Stimulated activated CD4-positive, alpha-beta T cell treated with anti-CD3 and anti-CD28 coated beads, Interleukin-12 subunit alpha, Interleukin-12 subunit beta, amount 100 ng/mL, for 4 hours (primary cell): Measurements from ENCODE around the gene GSTM3.

ENCODE experiments used
- DNase-seq: peaks from one replicate; pipeline ENCODE4 v3.0.0-alpha.2; 2020

The GSTM3 gene

DNA sequence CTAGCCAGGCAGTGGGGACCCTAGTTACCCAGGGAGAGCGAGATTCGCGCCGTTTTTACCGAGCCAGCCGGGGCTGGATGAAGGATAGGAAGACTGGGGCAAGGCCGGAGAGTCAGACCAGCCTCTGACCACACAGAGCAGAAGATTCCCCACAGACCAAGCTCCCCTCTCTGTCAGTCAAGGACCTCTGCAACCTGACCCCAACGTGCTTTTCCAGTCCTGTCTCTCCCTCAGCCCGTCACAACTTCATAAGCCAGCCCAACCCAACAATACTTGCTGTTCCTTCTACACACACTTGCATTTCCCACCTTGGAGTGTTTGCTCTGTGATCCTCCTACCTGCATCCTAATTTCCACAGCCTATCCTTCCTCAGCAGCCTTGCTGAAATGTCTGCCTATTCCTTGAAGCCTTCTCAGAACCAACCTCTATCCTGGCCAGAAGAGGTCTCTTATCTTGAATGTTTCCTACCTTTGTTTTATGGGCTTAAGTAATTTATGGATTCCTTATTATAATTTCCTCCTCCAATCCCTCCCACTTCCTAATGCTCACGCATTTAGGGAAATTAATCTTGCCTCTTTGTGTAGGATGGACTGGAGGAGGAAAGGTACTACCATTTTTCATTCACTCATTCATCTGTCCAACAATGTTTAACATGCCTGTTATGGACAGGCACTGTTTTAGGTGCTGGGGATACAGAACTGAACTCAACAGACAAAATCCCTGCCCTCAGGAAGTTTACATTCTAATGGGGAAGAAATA is at the start of gene GSTM3:
TSS of gene GSTM3 (minus strand) at position 424 of the 759 bp plus-strand sequence. CDS start 751 bp downstream, outside the sequence.
- no peak for DNase-seq

DNA sequence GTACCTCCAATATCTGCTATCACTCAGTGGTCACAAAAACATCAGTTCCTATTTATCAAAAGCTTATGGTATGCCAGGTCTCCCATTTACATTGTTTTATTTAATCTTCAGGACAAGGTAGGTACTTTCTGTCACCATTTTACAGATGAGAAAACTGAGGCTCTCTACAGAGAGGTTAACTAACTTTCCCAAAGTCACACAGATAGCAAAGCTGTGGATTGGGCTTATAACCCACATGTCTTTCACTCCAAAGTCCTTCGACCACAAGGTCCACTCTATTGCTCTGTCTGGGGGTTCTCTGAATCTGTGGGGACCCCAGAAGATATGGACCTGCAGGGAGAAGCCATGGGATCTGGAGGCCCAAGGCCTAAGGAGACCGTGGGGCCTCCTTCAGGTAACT is 49.5 kb upstream of the GSTM3 start:
- no peak for DNase-seq

DNA sequence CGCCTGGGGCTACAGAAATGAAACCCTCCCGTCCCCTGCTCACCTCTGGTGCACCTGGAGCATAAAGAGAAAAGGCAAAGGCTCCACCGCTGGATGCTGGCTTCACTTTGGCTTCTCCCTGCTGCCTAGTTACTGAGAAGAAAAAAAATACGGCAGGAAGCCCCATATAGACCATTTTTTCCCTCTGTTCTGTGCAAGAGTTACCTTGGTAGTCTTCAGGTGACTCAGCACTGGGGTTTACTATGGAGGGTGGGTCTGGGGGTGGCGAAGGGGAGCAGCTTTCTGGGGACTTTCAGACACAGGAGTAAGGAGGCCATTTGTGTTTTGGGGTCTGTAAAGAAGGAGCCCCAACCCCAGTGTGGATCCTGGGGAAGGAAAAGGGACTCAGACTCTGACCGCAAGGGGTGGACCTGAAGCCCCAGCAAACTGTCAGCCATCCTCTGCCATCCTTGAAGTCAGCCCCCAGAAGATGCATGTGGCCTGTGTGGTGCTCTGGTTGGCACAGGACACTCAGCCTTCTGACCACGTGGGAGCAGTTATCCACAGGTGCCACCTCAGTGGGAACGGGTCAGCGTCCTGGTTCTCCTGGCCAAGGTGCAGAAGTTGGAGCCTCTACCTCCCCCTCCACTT is 48.8 kb upstream of the GSTM3 start:
- no peak for DNase-seq

DNA sequence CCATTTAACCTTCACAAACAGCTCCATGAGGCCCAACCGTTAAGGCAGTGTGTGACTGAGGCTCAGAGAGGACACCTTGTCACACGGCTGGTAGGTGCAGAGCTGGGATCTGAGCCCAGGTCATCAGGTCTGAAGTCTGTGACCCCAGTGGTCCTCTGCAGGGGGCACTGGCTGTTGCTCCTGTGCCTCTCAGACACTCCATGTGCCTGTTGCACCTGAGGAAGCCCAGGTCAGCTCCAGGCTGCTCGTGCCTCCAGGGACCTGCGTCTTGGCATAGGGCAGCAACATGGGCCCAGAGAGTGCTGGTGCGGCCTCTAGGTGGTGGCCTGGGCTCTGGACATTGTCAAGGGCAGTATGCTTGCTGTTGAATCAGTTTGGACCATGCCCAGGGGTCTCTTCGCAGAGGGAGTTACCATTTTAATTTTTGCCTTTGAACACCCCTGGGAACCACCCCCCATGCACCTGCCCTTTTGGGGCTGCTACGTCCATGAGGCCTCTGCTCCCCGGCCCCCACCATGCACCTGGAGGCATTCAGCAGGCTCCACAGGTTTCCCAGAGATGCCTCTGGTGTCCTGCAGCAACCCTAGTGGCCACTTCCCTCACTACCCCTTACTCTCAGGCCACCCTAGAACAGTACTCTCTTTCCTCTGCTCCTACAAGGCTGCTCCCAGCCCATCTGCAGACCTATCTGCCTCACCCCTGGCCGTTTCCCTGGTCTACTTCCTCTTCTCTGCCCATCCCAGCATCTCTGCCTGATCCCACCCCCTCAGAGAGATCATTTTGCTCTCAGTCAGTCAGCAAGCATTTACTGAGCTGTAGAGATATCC is 48.1 kb upstream of the GSTM3 start:
- no peak for DNase-seq

DNA sequence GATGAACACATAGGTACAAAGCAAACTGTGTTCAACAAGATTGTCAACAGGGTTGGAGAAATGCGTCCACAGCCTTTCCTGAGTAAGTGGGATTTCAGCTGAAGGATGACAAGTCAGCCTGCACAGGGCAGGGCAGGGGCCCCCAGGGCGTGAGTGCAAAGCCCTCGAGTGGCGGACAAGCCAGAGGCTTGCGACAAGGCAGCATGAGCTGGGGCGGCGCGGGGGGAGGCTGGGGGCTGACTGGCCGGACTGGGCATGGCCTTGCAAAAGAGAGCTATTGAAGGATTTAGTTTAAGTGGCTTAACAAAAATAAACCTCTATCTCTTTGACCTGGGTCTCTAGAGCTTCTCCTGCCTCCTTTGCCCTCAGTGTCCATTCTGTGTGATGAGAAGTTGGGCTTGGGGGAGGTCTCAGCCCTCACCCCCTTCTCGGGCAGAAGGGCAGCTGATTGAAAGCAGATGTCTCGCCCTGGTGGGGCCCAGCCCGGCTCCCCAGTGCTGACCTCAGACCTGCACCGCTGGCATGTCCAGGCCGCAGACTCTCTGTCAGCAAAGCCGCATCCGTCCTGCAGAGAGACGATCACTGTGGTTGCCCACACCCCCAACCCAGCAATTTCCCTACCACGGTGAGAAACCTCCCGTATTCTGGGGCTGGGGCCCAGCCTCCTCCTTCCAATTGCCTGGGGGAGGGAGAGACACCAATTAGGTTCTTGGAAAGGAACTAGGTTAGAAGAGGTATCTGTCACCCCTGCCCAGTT is 47.2 kb upstream of the GSTM3 start:
- no peak for DNase-seq

DNA sequence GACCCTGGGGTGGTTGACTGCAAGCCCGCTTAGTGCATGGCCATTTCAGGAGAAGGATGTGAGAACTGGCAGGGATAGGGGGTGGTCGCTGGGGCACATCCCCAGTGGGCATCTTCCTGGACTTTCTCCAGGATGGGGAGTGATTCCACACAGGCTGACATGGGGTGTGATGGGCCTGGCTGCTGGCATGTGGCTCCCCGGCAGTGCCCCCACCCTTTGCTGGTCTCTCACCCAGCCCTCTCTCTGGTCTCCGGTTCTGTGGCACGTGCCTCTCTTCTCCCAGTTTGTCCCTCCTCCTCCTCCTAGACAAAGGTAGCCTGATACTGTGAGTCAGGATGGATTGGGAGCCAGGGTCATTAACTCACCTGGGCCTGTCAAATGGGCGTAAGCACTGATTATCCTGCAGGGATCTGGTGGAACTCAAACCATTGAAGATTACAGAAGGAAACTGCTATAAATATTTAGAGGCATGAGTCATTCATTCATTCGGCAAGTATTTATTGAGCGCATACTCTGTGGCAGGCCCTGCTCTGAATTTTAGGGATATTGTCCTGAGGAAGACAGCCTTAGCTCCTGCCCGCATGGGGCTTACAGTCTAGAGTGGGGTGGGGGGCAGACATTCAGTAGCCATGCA is 46.5 kb upstream of the GSTM3 start:
- no peak for DNase-seq

DNA sequence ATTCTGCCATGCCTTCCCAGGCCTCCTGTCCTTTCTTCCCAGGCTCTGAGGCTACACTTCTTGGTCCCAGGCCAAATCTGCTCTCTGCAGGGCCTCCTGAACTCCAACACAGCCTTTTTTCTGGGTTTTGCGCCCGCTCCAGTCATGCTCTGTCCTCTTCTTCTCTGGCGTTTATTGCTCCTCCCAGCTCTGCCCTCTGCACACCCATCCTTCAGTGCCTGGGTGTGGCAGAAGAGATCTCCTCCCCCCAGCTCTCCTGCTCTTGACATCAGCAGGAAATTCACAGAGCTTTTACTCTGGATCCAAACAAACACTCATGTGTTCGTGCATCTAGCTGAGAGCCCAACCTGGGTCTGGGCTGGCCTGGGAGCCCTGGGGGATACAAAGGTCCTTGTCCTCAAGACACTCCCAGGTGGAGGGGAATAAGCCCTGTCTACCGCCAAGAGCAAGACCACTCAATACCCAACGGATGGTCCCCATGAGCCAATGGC is 45.7 kb upstream of the GSTM3 start:
- DNase-seq: no peak

DNA sequence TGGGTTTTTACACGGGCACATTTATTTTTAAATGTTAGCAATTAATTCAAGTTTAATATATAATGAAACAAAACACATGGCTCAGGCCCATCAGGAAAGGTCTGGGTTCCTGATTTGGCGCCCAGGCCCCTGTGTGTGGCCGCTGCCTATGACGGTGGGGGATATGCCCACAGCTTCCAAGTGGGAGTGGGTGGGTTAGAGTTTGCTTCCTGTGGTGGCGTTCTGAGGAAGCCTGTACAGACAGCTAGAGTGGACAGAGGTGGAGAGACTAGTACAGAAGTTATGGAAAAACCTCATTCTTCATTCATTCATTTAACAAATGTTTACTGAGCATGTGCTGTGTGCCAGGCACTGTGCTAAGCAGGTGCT is 45.3 kb upstream of the GSTM3 start:
- no peak for DNase-seq

DNA sequence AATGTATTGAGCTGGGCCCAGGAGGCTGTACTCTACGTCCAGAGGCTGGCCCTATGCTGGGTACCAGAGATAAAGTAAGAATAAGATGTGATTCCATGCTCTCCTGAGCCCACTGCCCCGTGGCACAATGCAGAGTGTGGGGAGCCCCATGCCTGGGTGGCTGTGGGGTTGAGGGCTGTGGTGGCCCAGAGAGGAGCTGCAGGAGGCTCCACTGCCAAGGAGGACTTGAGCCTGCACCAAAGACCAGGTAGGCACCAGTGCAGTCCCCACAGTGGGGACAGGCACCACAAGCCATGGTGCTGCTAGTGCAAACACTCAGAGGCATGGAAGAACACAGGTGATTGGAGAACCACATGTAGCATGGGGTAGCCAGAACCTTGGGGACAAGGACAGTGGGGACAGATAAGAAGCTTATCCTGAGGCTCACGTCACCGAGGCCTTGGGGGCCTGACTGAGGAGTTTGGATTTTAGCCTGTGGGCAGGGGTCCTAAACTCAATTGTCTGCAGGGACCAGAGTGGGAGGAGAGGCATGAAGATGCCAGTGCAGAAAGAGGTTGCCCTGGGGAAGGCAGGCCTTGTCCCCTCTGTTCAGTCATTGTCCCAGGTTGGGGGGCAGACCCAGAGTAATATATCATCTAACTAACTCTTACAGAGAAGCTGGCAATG is 44.7 kb upstream of the GSTM3 start:
- DNase-seq: no peak

DNA sequence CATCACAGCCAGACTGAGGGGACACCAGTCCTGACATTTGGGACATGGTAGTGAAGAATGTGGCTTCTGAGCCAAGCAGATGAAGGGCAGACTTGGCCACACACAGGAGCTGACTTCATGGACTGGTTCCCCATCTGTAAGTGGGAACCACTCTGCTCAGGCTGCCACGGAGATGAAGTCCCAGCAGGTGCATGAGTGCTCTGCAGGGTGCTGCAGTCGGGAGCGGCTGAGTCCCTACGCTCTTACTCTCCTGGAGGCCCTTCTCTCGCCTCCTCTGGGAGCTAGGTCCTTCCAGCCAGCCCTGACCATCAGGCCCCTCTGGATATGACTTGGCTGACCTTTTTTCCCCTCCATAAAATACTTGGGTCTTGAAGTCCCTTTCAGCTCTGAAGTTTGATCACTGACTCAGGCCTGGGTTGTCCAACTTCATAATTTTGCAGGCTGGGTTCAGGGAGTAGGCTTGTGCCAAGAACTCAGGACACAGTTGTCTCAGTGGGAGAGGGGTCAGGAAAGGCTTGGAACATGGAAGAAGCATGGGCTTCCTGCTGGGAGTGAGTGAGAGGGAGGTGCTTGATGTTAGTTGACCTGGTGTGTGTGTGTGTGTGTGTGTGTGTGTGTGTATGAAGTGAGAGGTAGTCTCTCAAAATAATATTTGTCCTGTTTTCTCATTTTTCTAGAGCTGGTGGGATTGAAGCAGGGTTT is 43.9 kb upstream of the GSTM3 start:
- no peak for DNase-seq

DNA sequence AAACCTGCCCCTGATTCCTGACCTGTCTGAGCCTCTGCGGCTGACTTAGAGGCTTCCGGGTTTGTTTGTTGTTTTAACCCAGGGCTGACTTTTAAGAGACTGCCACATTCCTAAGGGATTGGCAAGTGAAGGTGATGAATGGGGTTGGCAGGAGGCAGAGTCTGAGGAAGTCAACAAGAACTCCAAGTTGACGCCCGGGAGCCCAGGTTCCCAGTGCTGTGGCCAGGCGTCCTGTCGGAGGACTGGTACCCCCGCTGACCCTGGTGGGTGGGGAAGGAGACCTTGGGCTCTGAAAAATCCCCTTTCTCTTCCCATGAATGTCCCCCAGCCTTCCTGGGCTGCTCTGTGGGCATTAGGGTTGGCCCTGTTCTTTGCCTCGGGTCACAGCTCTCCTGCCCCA is 42.6 kb upstream of the GSTM3 start:
- no peak for DNase-seq

DNA sequence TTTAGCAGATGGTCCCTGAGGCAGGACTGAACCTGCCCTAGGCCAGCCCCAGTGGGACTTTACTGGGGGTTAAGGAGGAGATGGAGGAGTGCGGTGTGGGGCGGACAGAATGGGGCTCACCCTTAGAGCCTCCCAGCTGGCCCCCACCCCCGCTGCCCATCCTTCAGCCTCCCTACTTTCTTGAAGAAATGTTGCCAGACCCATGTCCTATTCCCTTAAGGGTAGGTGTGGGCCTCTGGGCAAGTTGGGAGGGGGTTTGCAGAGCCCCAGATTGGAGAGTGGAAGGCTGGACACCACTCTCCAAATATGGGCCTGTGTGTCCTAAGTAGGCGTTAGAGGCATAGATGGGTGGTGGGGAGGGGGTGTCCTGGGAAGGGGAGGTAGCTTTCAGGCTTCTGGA is 42.1 kb upstream of the GSTM3 start:
- DNase-seq: no peak

DNA sequence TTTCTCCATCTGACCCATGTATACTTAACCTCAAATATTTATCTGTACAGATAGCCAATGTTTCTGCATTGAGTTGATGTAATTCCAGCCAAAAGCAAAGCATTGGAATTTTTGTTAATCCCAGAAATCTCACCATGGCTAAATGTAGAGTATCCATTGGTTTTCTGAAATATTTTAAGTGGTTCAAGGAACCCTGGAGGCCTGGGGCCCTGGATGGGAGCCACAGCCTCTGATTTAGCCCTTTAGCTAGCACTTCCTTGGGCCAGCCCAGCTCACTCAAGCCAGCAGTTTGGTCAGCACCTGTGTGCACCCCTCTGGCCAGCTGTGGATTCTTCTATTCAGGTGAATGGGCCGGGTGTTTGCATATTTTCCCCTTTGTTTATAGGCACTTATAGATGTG is 41.7 kb upstream of the GSTM3 start:
- no peak for DNase-seq

DNA sequence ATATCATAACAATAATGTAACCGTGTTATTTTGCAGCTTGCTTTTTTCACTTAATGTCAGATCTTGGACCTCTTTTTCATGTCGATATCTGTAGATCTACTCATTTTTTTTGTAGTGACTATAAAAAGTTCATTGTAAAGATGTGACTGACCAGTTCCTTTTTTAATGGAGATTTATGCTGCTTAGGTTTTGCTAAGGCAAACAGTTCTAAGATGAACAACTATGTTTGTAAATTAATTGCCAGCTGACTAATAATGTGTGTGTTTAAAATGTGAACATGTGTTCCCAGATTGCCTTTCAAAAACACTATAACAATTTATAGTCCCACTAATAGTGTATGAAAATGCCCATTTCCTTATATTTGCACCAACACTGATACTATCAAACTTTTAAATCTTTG is 41.0 kb upstream of the GSTM3 start:
- no peak for DNase-seq

DNA sequence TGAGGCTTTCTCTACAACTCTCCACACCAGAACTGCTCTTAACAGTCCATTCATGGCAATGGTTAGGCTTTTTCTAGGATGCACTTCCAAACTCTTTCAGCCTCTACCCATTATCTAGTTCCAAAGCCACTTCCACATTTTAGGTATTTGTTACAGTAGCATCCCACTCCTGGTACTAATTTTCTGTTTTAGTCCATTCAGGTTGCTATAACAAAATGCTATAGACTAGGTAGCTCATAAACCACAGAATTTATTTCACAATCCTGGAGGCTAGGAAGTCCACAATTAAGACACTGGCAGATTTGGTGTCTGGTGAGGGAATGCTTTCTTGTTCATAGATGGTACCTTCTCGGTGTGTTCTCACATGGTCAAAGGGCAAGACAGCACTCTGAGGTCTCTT is 40.1 kb upstream of the GSTM3 start:
- DNase-seq: no peak

DNA sequence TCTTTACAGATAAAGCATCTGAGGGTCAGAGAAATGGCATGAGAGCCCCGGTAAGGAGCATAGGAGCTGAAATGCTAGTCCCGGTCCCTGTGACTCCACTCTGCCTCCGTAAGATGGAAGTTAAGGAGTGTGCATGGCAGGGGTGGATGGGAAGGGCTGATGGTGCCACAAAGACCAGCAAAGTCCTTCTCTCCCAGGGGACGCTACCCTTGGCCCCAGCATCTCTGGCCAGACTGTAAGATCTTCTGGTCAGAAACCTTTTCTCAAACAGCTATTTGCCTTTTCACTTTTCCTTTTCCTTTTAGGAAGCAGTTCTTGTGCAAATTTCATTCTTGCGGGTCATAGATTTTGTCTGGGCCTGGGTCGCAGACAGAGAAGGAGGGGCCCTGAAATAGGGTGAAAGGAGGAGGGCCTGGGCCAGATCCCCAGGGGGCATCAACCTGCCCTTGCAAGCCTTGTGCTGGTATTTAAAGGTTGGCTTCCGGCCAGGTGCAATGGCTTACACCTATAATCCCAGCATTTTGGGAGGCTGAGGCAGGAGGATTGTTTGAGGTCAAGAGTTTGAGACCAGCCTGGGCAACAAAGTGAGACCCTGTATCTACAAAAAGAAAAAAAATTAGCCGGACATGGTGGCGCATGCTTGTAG is 37.3 kb upstream of the GSTM3 start:
- DNase-seq: no peak

DNA sequence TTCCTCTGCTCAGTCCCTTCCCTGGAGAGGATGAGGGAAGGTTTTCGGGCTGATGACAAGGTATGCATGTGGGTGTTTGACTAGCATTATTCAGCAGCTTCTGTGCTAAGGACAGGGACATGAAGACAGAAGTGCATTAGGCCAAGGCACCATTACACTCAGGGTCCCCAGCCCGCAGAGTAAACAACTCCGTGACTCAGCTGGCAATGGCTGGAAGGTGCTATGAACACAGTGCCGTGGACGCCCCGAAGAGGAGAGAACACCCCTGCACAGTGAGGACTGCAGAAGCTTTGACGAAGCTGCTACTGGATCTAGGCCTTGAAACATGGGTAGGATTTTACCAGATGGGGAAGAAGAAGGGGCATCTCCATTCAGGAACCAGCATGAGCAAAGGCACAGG is 36.6 kb upstream of the GSTM3 start:
- no peak for DNase-seq

DNA sequence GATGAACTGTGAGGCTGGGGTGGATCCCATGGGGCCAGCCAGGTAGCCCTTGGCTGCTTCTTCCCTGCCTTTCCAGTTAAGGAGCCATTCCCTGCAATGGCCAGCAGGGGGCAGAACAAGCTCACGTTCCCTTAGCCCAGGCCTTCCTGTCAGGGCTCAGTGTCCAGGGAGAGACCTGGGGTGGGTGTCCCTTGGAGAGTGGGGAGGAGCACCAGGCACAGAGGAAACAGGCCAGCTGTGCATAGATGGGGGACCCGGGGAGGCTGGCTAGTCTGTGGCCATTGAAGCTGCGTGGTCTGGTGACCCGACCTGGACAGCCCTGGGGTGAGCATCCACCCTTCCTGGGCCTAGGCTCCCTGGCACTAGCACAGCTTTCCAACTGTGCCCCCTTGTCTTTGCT is 36.1 kb upstream of the GSTM3 start:
- peak; percentile 70 for DNase-seq

DNA sequence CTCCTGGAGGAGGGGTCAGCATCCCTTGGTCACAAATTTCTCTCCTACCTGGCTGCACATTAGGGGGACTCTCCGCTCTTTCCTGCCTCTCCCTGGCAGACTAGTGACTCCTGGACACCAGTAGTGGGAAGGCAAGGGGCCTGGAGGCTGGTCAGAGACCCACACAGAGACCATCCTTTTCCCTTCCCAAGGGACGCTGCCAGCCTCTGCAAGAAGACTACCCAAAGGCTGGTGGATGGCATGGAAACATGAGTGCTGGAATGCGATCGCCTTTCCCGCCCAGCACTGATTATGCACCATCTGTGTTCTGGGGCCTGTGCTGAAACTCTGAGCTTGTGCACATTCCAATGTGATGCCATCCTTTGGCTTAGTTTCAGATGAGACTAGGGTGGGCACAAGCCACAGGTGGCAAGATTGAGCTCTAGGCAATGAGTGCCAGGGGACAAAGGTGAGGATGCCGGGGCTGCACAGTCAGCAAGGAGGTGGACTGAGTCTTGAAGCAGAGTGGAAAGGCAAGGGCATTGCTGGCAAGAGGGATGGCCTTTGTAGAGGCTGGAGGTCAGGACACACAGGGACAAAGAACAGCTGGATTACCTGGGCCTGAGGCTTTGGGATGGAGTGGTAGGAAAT is 35.5 kb upstream of the GSTM3 start:
- no peak for DNase-seq

DNA sequence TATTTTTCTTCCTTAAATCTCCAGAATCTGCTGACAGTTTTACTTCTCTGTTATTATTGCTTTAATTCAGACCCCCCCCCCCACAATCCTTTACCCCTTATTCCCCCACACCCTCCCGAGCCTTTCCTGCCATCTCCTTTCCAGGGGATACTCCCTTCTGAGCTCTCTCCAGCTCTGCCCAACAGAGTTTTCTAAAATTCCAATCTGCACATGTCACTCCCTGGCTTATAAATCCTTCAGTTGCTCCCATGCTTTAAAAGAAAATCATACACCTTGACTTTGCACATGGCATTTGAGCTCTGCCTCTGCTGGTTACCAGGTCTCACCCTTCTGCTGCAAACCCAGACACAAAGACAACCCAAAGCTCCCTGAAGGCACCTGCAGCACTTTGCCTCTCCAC is 34.6 kb upstream of the GSTM3 start:
- DNase-seq: no peak
